Pons (tissue), 1 donor: Measurements from ENCODE around the gene BLOC1S2.
"Not testable (repeated sequence)": the region's sequence is repeated elsewhere in the genome, so short reads cannot be mapped to it uniquely, and the experiment has no call there.

Experiments
- DNase-seq: peaks from one replicate; pipeline ENCODE4 v3.0.0-alpha.2; 2016; ENCODE audit warnings: low spot score

The BLOC1S2 gene

DNA sequence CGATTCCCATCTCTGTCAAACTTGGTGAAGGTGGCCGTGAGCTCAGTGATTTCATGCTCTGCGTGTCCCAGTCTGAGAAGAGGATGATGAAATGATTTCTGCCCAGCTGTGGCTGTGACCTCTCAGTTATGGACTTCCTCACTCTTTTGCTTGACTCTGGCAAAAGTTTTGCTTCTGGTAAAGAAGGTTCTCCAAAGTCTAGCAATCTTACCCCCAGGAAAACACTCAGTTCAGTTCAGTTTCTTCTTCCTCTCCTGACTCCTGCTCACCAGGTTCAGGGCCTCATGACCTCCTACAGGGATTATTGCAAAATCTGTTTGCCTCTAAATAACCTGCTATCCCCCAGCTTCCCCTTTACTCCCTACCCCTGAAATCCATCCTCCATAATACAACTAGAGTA is 4.9 kb upstream of the BLOC1S2 start:
- DNase-seq = peak; percentile 58

DNA sequence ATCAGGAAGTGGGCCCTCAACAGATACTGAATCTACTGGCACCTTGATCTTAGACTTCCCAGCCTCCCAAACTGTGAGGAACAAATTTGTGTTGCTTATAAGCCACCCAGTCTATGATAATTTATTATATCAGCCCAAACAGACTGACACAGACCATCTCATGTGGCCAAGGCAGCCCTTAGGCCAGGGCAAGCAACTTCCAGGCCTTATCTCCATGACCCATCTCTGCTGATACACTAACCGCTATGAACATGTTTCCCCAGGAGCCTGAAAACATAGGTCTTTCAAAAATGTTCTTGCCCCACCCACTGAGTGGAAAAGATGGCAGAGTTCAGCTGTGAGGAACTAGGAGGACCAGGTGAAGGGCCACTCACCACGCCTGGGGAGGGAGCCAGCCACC is 3.2 kb upstream of the BLOC1S2 start:
- DNase-seq = no peak

DNA sequence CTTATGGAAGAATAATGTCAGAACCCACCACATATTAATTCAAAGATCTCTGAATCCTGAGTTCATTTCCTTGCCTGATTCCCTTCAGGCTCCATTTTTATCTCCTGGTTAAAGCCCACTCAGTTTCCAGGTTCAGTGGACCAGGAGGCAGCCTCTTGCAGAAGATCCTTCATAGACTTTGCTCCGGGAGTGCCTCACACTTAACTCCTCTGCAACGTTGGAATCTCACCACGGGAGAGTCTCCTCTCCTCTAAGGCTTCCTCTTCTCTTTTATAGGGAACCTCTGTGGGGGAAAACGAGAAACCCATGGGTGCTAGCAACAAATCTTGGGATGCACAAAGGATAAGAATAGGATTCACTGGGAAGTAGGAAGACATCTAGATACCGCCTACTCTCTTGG is 1.7 kb upstream of the BLOC1S2 start:
- DNase-seq = no peak

DNA sequence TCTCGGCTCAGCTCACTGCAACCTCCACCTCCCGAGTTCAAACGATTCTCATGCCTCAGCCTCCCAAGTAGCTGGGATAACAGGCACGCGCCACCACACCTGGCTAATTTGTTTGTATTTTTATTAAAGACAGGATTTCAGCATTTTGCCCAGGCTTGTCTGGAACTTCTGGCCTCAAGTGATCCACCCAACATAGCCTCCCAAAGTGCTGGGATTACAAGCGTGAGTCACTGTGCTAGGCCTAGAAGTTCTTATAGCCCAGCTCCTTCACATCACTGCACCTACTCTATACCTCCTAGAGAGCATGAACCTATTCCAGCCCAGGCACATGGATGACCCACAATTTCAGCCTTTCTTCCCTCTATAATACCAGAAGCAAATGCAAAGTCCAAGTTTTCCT is 1.3 kb upstream of the BLOC1S2 start:
- DNase-seq = no peak

DNA sequence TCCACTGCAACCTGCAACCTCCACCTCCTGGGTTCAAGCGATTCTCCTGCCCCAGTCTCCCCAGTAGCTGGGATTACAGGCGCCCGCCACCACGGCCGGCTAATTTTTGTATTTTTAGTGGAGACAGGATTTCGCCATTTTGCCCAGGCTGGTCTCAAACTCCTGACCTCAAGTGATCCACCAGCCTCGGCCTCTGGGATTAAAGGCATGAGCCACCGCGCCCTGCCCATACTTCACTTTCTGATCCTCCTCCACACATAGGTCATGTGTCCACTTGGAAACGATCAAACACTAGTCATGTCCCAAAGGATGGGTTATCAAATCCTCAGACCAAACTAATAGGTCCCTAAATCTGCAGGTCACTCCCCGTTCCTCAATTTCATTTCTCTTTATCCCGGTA is 1.2 kb downstream of the BLOC1S2 start:
- DNase-seq = not testable (repeated sequence)

DNA sequence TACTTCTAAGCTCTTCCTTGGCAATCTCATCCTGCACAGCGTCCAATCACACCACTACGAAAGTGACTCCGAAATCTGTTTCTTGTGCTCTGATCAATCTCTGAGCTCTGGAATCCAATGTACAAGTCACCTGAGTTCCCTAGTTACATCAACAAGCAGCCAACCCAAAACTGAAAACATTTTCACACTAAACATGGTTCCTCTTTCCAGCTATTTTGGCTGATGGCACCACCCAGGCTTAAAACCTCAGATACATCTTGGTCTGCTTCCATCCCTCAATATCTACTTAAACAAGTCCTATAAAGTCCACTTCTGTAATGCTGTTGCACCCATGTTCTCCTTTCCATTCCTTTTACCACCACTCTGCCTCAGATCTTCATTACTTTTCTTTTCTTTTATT is 3.6 kb downstream of the BLOC1S2 start:
- DNase-seq = no peak

DNA sequence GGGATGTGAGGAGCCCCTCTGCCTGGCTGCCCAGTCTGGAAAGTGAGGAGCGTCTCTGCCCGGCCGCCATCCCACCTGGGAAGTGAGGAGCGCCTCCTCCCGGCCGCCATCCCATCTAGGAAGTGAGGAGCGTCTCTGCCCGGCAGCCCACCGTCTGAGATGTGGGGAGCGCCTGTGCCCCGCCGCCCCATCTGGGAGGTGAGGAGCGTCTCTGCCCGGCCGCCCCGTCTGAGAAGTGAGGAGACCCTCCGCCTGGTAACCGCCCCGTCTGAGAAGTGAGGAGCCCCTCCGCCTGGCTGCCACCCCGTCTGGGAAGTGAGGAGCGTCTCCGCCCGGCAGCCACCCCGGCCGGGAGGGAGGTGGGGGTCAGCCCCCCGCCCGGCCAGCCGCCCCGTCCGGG is 9.5 kb downstream of the BLOC1S2 start:
- DNase-seq = not testable (repeated sequence)

DNA sequence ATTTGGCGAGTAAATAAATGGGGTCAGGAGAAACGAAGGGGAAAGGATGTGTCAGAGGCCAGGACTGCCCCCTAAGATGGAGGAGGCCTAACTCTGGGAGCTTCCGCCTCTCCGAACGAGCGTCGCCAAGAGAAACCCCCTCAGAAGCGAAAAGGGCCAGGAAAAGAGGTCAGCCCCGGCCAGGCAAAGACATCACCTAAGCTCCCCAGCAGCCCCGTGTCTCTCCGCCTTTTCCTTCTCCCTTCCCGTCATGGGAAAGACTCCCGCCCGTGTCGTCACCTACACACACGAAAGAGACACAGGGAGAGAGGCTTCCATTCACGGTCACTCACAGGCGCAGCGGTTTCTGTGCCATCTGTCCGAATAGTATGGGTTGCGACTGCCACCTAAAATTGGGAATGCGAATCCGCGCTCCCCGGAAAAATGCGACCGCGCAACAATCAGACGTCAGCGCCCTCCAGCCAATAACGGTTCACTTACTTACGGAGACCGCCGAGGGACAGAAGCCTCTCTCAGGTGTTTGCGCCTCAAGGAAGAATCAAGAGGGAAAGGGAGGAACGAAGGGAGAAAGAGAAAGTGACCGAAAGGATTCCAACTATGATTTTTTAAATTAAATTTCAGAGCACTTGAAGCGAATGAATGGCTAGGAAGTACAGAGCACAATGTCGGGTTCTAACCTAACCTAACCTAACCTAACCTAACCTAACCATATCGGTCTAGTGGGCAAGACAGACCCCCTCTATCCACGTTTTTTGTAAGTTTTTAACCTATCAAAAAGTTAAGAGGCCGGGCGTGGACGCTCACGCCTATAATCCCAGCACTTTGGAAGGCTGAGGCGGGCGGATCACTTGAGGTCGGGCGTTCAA is 19.0 kb downstream of the BLOC1S2 start, which contains the start of gene CWF19L1:
Gene CWF19L1 (minus strand): TSS at position 400 of the 866 bp plus-strand sequence. CDS start 45 bp downstream, at position 355.
- peak; percentile 77 for DNase-seq

DNA sequence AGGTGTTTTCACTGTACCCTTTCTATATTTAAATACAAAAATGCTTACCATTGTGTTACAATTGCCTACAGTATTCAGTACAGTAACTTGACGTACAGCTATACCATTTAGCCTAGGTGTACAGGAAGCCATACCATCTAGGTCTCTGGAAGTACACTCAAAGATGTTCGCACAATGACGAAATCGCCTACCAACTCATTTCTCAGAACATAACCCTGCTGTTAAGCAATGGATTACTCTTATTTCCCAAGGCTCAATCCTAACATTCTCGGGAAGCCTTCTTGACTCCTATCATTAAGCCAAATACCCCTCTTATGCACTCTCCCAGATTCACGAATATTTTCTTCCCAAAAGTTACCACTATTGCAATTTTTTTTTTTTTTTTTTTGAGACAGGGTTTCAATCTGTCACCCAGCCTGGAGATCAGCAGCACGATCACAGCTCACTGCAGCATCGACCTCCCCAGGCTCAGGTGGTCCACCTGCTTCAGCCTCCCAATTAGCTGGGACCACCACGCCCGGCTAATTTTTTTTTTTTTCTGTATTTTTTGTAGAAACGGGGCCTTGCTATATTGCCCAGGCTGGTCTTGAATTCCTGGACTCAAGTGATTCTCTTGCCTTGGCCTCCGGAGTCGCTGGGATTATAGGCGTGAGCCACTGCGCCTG is 20.5 kb downstream of the BLOC1S2 start:
- no peak for DNase-seq

DNA sequence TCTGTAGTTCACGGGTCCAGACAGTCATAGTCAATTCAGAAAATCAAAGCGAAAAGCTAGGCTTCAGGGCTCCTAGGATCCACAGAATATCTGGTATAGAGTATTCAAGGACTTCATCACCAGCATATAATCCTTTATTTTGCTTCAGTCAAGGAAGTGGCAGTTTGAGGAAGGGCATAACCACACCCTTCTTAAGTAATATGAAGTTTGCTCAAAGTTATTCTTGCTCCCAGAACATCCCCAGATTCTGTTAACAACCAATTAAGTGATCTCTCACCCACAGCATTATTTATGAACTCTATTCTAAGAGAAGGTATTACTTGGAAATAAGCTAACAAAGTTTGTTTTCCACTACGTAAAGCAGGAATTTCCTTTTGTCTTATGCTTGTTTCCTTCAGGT is 32.3 kb downstream of the BLOC1S2 start:
- no peak for DNase-seq

DNA sequence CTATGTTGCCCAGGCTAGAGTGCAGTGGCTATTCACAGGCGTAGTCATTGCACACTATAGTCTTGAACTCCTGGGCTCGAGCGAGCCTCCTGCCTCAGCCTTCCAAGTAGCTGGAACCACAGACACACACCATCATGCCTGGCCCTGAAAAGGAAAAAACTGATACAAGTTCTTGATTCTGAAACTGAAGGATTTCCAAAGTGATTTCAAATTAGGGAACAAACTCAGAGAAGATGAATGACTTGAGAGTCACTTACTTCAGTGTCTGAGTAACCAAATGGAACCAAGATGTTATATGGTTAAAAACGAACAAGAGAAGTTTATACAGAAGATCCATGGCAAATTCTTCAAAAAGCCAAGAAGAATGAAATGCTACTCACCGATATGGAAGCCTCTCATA is 33.4 kb downstream of the BLOC1S2 start:
- no peak for DNase-seq

DNA sequence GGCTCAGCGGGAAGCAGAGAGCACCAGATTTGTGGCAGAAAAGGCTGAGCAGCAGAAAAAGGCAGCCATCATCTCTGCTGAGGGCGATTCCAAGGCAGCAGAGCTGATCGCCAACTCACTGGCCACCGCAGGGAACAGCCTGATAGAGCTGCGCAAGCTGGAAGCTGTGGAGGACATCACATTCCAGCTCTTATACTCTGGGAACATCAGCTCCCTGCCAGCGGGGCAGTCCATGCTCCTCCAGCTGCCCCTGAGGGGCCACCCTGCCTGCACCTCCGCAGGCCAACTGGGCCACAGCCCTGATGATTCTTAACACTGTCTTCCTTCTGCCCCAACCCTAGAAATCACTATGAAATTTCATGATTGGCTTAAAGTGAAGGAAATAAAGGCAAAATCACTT is 37.7 kb downstream of the BLOC1S2 start:
- no peak for DNase-seq

DNA sequence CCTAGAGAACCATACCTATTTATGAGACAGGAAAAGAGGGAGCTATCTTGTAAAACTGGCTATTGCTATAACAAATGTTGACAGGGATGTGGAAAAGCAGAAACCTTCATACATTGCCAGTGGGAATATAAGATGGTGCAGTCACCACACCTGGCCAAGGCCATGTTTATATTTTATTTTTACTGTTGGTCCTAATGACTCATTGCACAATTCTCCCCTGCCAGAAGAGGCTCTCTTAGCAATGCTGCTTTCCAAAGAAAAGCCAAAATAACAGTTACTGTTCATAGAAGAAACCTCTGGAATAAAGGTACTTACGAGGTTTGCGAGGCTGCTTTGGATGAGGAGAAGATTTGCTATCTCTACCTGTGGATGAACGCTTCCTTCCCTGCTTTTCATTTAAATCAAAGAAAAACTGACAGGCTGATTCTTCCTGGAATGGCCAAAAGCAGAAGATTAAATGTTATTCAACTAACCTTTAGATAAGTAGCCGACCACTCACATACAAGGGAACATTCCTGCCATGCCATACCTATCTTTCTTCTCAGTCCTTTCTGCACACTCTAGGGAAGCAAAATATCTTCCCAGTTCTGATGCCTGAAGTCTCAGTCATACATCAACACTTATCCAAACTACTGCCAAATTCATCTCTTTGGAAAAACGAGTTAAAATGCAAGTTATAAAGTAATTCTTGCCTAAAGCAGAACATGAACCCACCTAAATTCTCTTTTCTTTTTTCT is 40.8 kb downstream of the BLOC1S2 start:
- DNase-seq = no peak

DNA sequence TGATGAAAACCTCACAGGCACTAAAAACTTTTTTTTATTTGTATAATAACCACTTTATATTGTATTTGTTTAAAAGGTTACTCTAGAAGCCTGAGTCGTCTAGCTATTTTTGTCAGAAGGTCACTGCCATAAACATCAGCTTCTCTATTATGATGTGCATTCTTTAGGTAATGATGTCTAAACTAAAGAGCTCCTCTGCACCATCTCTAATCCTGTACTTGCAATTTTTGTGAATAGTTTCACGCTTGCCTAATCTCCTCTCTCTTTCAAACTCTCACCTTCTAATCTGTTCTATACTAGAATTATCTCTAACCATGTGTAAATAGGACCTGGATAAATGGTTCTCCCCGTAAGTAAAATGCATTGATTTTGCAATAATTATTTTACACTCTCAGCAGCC is 46.6 kb downstream of the BLOC1S2 start:
- DNase-seq = no peak

DNA sequence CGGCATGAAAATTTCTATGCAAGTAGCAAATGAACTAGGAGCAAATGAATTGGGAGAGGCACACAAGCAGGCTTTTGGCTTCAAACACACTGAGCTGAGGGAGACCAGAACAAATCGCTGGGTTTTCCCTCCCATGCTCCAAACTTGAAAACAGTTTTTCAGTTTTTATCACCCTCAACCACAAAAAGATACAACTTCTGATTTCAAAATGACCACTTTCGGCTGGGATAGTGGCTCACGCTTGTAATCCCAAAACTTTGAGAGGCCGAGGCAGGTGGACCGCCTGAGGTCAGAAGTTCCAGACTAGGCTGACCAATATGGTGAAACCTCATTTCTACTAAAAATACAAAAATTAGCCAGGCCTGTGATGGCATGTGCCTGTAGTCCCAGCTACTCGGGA is 48.1 kb downstream of the BLOC1S2 start:
- DNase-seq = no peak

DNA sequence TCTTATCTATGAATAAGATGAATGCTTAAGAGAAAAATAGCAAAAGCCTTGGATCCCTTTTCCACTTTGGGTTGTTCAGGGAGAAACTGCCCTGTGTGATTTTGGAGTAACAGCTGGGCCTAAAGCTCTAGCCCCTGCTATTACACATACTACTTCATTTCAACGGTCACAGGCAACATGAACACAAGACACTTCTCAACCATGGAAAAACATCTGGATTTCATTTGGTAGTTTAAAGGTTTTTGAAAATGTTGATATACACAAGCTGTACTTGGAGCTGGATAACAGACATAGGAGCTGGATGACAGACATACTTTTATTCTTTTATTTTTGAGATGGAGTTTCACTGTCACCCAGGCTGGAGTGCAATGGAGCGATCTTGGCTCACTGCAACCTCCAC is 54.4 kb downstream of the BLOC1S2 start:
- DNase-seq = no peak

DNA sequence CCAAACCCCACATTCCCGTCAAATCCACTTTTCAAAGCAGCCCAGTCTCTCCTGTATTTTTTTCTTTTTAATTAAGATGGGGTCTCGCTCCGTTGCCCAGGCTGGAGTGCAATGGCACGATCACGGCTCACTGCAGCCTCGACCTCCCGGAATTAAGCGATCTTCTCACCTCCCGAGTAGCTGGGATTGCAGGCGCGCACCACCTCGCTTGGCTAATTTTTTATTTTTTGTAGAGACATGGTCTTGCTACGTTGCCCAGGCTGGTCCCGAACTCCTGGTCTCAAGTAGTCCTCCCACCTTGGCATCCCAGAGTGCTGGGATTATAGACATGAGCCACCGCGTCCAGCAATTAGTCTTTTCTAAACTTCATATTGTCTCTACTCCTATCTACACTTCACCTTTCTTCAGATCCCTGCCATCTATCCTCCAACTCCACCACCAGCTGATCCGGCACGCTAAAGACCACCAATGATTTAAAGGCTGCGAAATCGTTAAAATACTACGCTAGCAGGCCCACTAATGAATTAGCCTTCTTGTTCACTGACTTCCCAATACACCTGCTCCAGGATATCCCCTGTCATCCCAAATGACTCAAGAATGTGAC is 56.6 kb downstream of the BLOC1S2 start:
- no peak for DNase-seq

DNA sequence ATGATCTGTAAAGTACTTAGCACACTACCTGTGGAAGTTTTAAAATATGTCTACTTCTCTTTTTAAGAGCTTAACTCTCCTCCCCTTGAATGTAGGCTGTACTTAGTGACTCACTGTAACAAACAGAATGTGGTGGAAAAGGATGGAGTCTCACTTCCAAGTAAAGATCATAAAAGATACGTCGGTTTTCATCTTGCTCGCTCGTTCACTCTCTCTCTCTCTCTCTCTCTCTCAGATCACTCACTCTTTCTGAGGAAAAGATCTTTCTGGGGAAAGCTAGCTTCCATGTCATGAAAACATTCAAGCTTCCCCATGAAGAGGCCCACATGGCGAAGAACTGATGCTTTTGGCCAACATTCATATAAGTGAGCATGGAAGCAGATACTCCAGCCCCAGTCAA is 62.6 kb downstream of the BLOC1S2 start:
- no peak for DNase-seq
